ENCODE data around the gene FMNL1. TPM values are rescaled to one million over a fixed set of nuclear protein-coding genes. Genes with fewer than 3 reads are reported as not detected.
A peak's percentile ranks its signal among the peaks of the same experiment; 100 is the strongest.

The FMNL1 gene
- total RNA-seq, 1 donor from 2014 or later, result 13.7 TPM

DNA sequence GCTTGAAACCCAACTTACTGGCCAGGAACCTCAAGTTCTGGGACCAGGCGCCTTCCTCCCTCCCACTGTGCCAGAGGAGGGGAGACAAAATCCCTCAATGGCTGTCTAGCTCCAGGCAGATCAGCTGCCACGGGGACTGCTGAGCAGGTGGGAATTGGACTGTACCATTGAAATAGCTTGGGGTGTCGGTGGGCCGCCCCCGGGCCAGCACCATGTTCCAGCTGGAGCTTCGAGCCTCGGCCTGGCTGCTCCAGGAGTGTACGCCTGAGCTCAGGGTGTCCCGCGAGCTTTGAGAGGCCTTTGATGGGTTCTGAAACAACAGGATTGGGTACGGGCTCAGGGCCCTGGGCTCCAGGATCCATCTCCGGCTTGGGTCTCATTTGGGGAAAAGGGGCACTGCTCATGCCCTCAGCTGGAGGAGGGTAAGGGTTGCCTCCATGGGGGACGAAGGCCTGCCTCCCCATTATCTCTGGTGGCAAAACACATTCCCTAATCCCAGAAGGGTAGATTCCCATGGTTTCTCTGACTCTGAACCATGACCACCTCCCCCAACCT lies 44.8 kb downstream of the FMNL1 start:
- intact Hi-C loops (cut with DNase I), result no loop called here
- DNase-seq (ENCODE audit: missing footprints) (no peak), ATAC-seq (no peak)

DNA sequence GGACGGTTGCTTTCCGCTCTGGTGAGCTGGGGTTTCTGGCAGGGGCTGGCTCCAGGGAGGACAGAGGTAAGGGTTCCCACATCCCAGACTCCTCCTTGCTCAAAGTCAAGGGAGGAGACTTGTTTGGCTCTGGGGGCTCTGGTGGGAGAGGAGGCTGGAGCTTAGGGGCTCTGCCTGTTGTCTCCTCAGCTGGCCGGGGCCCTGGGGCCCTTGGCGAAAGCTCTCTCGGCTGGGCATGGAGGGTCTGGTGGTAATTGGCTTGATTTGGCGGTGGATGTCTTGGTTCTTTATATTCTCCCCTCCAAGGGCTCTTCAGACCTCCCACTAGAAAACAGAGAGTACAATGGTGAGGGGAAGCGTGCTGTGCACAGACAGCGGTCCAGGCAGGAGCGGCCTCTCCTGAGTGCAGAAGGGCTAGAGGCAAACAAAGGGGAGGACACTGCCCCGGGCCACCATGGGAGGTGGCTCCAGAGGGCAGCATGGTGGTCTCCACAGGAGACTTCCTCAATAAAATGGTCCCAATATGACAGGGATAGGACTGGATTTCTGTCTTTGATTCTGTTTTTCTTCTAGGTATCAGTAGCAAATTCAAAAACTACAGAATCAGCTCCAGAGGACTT lies 45.9 kb downstream of the FMNL1 start:
- intact Hi-C loops (cut with DNase I), result no loop called here

DNA sequence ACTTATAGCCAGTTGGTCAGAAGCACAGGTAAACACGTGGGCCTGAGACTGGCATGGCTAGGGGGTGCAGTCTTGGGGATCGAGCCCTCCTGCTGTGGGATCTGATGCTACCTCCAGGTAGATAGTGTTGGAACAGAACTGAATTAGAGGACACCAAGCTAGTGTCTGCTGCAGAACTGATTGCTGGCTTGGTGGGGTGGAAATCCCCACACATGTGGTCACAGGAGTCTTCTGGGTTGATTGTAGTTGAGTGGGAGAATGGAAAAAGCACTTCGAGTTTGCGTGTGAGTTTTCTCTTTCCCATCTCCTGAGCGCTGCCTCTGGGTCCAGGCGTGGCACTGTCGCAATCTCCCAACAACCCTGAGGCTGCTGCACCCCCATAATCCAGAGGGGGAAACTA lies 48.2 kb downstream of the FMNL1 start:
- ATAC-seq (no peak), DNase-seq (ENCODE audit: missing footprints) (no peak)
- intact Hi-C loops (cut with DNase I), result no loop called here

More for the DNA sequence above, 45.9 kb downstream of the FMNL1 start:
- DNase-seq (ENCODE audit: missing footprints) (no peak), ATAC-seq (no peak)

DNA sequence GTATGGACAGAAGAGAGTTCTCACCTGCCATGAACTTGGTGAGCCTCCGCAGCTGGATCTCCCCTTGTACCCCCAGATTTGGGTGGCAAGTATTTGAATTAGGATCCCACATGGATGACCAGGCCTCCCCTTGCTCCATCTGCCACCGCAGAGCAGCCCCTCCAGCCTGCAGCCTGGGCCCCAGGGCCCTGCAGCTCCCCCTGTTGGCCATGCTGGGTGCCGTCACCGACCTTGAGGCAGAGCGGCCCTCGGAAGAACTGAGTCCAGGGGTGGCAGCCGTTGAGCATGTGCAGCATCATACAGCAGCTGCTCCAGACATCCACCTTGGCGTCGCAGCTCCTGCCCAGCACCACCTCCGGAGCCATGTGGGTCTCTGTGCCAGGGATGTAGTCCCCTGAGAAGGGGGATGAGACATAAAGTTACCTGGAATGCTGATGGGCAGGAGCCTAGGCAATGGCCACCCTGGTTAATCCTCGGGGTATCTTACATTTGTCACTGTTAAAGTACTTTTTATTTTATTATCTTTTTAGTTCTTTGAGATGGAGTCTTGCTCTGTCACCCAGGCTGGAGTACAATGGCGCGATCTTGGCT lies 49.2 kb downstream of the FMNL1 start:
- DNase-seq (ENCODE audit: missing footprints) (no peak), ATAC-seq (no peak)
- intact Hi-C loops (cut with DNase I), result no loop called here

DNA sequence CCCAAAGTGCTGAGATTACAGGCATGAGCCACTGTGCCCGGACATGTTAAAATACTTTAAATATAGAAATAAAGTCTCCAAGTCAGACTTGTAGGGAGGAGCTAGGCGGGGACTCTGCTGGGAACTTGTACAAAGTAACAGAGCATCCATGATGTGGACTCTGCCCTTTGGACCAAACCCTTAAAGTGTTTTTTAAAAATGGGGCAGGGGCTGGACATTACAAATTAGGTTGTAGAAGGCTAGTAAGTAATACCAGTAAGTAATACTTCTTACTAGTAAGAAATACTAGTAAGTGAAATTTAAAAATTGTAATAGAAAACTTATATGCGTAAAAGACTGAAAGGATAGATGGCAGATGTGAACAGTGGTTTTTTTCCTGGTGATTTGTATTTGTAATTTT lies 49.9 kb downstream of the FMNL1 start:
- DNase-seq (ENCODE audit: missing footprints) (no peak), ATAC-seq (no peak)
- intact Hi-C loops (cut with DNase I), result no loop called here

DNA sequence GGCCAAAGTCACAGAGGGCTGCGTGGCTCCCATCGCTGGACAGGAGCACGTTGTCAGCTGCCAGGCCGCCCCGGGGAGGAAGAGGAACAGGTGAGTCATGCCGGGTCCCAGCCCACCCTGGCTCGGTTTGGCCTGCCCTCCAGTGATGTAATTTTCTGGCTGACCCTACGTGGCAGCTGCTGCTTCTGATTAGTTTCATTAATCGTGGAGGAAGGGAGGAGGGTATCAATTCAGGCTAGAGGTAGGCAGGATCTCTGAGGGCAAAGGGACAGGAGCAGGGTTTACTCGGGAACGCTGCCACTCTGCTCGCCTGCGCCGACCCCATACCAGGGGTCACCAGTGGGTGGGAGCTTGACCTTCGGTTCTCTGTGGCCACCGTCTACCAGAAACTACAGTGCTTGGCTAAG lies 51.9 kb downstream of the FMNL1 start:
- no peak for ATAC-seq
- no peak for DNase-seq (ENCODE audit: missing footprints)
- intact Hi-C loops (cut with DNase I), result no loop called here

DNA sequence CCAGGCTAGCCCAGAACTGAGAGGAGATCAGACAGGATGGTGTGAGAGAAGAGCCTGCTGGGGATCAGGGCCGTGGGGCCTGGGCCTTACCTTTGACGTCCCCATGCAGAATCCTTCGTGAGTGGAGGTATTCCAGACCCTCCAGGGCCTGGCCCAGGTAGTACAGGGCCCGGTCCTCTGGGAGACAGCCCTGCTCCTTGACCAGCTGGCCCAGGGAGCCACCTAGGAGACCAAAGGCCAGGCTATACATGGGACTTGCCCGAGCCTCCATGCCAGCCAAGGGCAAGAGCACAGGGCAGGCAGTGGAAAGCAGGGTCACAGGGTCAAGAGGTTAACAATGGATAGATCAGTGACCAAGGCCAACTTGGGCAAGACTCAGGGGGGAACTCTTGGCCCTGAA lies 52.3 kb downstream of the FMNL1 start:
- DNase-seq (ENCODE audit: missing footprints) (no peak), ATAC-seq (no peak)
- intact Hi-C loops (cut with DNase I), result no loop called here

DNA sequence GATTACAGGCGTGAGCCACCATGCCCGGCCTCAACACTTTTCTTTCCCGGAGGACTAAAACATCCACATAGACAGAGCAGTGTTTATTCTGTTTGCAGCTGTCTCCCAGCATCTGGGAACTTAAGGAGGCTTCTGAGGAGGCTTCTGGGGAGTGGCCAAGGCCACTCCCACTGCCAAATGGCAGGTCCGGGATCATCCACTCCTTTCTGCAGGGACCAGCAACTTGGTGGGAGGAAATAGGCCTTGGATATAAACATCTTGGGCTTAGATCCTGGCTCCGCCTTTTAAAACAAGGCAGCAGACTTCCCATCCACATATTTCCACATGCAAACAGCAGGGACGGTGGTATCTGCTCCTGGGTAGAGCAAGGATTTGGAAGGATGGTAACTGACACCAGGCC lies 54.3 kb downstream of the FMNL1 start:
- ATAC-seq (no peak), DNase-seq (ENCODE audit: missing footprints) (no peak)
- intact Hi-C loops (cut with DNase I), result loop anchor here (2.0 to 5.0 kb wide), 2 partner anchors 41 to 54 kb away; partner anchors contain the start of genes FMNL1 and MAP3K14

DNA sequence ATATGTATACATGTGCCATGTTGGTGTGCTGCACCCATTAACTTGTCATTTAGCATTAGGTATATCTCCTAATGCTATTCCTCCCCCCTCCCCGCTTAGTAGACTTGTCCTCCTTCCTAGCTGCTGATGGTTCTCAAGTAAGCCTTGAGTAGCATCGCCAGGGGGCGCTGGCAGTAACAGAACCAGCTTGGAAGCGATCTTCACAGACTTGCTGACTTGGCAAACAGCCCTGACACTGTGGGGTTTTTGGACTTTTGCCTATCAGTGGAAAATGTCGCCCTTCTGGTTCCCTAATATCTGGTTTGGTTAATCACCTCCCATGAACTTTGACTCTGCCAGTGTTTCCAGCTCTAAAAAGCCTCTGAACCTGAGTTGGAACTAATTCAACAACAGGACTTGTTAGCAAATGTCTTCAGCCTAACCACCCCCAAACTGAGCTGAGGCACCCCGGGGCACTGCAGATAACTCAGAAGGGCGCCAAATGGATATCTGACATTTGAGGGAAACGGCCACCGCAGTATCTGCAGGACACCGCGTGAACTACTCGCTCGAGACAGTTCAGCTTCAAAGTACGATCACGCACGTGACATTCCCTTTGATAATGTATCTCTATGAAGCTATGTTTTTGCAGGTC lies 55.6 kb downstream of the FMNL1 start:
- intact Hi-C loops (cut with DNase I), result loop anchor here (1.0 to 5.0 kb wide), 3 partner anchors 39 to 108 kb away; partner anchors contain the start of genes FMNL1 and MAP3K14
- ATAC-seq, result peak; percentile 71

DNA sequence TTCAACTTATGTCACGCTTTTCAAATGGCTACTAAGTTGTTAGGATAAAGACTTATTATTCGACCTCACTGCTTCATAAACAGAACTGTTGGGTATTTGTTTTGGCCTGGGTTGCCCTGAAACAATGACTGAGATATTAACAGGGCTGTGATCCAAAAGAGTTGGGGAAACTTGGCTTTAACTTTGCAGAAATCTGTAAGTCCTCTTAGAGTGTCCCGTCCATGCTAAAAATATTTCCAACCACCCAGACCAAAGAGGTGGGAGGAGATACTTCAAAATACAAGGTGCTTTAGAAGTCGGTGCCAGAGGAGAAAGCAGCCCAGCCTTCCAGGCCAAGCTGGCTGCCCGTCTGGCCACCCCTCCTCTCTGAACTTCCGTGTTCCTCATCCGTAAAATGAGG lies 56.3 kb downstream of the FMNL1 start:
- intact Hi-C loops (cut with DNase I), result loop anchor here (1.0 to 5.0 kb wide), 3 partner anchors 39 to 107 kb away; partner anchors contain the start of genes FMNL1 and MAP3K14
- ATAC-seq, result peak; percentile 72

More for the DNA sequence above, 55.6 kb downstream of the FMNL1 start:
- peak; percentile 98 for DNase-seq (ENCODE audit: missing footprints)

DNA sequence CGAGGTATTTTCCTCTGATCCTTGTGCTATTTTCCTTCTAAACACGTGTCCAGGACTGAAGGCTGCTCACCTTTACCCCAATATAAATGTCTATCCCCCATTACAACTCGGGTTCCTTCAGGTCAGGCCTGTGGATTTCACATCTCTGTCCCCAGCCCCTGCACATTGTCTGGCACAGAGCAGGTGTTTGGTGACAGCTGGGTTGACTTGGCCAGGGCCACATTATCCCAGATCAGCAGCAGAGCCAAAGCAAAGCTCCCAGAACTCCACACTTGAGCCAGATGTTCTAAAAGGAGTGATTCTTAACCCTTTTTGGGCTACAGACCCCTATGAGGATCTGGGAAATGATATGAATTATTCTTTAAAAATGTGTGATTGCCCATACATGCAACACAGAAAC lies 58.2 kb downstream of the FMNL1 start:
- peak; percentile 35 for ATAC-seq
- no peak for DNase-seq (ENCODE audit: missing footprints)
- intact Hi-C loops (cut with DNase I), result loop anchor here (5.0 kb wide), 1 partner anchor 58 kb away; the partner anchor contains the start of gene FMNL1

More for the DNA sequence above, 56.3 kb downstream of the FMNL1 start:
- no peak for DNase-seq (ENCODE audit: missing footprints)

DNA sequence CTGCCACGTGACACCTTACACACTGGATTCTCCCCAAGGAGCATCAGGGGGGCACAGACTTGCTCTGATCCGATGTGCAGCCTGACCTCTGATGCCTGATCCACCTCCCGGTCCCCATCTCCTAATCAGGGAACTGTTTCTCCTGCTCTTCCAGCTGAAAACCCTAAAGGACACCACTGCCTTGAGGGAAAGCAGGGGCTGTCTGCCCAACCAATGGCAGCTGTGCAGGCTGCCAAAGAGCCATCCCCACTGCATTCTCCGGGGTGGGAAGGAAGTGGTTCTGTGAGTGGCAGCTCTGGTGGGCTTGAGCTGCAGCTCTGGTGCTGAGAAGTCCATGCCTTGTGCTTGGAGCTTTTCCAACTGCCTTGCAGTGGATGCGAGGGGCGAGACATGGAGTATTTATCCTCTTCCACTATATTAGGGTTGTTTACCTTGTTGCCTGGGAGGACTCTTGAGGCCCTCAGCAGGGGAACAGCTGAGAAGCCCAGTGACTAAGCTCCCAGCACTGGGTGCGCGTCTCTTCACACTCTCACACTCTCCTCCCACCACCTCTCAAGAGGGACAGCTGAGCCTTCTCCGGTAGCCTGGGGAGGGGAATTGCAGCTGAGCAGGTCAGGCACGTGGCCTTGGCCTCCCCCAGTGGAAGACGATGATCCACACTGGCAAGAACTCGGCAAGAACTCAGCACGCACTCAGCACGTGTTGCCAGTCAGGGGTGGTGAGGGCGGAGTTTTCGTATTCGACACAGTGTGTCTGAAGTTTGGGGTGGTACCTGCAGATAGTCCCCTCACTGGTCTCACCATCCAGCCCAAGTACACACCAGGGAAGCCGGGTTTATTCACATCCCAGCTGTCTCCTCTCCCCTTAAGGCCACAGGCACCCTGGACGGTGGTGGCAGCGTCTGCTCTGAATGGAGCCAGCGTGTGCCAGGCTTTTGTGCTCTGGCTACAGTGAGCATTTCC lies 61.3 kb downstream of the FMNL1 start:
- ATAC-seq (peak; percentile 70), DNase-seq (ENCODE audit: missing footprints) (no peak)
- intact Hi-C loops (cut with DNase I), result loop anchor here (2.0 kb wide), 1 partner anchor 32 kb away; no protein-coding TSS in a partner anchor

DNA sequence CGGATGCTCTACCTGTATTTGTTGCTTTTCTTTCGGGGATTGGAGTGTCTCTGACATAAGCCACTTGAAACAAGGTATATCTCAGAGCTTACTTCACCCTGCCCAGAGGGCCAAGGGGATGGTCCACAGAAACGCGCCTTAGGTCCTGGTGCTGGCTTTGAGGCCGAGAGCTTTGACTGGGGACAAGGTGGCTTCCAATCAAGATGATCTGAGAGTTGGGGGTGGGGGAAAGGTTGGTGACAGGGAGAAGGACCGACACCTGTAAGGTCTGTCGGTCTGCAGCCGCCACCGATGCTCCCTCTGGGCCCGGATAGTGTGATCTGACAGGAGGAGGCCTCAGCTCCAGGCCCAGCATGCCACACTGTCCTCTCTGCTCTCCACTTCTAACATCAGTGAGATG lies 62.0 kb downstream of the FMNL1 start:
- ATAC-seq (no peak), DNase-seq (ENCODE audit: missing footprints) (no peak)
- intact Hi-C loops (cut with DNase I), result loop anchor here (2.0 kb wide), 1 partner anchor 31 kb away; no protein-coding TSS in a partner anchor

DNA sequence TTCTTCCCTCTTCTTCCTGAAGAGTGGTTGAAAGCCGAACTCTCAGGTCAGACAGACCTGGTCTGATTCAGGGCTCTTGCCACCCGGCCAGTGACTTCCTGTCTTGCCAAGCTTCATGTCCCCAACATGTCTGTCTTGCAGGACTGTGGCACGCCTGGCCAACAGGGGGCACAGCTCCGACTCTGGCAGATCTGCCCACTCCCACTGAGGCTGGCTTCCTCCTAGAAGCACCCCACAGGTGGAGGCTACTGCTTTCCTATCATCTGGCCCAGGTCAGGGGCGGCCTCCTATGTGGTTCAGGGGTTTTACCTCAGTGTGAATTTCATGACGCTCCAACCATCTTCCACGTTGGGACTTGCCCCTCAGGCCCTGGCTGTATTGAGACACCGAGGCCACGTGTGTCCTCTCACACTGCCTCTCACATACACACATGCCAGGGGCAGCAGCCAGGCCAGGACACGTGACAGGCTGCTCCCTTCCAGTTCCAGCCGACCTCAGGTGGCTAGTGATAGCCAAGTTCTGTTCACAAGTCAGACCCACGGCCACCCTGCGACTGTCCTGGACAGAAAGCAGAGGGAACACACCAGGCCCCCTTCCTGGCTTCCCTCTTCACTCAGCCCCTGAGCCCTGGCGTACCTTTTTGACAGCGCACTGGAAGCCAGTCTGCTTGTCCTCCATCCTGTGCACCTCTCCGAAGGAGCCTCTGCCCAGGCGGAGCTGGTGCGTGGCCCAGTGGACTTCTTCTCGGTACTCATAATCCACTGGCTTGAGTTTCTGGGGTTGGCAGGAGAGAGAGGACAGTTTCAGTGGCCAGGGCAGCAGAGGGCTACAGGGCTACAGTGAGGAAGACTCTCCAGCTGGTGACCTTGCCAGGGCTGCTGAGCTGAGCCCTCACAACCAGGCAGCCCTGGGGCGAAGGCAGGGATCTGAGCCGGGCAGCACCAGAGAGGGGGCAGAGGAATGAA lies 62.8 kb downstream of the FMNL1 start:
- peak; percentile 60 for ATAC-seq
- peak; percentile 88 for DNase-seq (ENCODE audit: missing footprints)
- intact Hi-C loops (cut with DNase I), result no loop called here

DNA sequence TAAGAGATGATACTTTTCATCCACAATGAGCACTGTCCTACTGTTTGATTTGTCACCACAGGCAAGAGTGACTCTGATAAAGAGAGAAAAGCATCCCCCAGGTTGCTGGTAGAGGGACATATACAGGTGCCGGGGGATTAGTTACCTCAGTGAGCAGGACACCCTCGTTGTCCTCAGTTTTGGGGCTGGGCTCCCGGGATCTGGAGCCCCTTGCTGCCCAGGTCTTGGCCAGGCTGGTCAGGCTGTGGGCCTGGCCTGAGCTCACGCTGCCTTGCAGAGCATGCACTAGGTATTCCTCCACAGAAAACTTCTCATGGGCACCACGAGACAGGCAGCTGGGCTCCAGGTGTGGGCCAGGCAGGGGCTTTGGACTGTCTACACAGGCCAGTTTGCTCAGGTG lies 64.6 kb downstream of the FMNL1 start:
- no peak for DNase-seq (ENCODE audit: missing footprints)
- intact Hi-C loops (cut with DNase I), result no loop called here
- no peak for ATAC-seq

DNA sequence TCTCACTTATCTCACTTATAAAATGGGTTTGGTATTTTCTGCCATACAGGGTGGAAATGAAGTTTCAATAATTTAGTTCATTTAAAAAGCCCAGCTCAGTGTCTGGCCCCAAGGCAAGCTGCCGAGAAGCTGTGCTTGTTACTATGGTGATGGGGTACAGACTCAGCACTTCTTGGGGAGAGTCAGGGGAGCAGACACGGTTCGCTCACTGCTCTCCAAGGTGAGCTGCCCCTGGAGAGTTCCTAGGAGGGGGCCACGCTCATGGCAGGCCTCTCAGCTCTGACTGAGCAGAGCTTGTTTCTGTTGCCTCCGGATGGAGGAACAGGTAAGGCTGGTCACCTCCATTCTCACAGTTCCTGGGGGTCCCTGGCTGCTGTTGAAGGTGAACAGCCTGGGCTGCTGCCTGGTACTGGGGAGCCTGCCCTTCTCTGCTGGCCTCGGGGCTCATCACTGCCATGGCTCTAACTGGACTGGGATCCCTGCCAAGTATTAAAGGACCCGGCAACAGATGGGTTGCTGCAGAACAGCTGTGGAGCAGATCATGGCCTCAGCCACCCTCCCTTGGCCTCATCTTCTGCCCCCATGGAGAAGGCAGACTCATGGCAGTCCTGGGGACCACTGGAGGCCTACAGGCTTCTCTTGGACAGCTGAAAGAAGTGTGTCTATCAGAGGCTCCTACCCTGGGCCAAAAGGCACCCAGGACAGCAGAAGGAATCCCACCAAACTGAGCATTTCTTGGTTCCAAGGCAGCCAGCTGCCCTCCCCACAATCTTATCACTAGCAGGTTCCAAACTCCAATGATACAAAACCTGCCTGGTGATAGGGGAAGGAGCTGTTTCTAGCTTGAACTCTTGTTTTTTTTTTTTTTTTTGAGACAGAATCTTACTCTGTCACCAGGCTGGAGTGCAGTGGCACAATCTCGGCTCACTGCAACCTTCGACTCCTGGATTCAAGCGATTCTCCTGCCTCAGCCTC lies 66.1 kb downstream of the FMNL1 start:
- DNase-seq (ENCODE audit: missing footprints) (no peak), ATAC-seq (peak; percentile 25)
- intact Hi-C loops (cut with DNase I), result no loop called here

Measured in Right ventricle myocardium inferior (tissue), 1 donor.